ENCODE results near the gene SPTBN4.

SPTBN4 gene

DNA sequence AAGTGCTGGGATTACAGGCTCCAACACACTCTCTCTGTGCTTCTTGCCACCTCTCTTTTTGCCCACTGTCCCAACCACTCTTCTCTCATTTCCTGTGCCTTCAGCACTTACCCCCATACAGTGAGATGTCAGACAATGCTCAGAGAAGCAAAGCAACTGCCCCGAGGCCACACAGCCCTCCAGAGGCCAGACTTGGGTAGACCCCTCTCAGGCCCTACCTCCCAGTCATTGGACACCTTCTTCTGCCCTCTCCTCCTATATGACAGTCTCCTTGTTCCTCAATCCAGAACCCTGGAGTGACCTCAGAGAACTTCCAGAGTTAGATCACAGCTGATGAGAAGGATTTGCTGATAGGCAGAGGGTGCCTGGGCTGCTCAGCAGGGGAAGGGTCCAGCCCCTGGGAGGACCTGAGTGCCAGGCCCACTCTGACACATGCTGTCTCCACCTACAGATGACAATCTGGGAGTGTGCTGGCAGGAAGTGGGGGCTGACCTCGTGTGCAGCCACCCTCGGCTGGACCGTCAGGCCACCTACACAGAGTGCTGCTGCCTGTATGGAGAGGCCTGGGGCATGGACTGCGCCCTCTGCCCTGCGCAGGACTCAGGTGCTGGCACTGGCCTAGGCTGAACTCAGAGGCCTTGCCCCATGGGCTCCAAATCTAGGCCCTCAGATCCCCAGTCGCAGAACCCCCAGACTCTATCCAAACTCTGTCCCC, 158.8 kb downstream of the SPTBN4 start:
- TF ChIP-seq POLR2A (IDR thresholded peaks at IDR 0.05; ENCODE audit: low read depth, low read length) (no peak), TAF1 (IDR thresholded peaks at IDR 0.05; ENCODE audit: borderline replicate concordance, low read depth, low read length) (no peak), POLR2AphosphoS5 (IDR thresholded peaks at IDR 0.05; ENCODE audit: low read depth, low read length) (no peak)
- FAIRE-seq, result no peak
- DNase-seq (ENCODE audit: insufficient read length), result no peak
